ENCODE measurements around the gene IFITM5.
"Not testable (repeated sequence)": the region's sequence is repeated elsewhere in the genome, so short reads cannot be mapped to it uniquely, and the experiment has no call there.

DNA sequence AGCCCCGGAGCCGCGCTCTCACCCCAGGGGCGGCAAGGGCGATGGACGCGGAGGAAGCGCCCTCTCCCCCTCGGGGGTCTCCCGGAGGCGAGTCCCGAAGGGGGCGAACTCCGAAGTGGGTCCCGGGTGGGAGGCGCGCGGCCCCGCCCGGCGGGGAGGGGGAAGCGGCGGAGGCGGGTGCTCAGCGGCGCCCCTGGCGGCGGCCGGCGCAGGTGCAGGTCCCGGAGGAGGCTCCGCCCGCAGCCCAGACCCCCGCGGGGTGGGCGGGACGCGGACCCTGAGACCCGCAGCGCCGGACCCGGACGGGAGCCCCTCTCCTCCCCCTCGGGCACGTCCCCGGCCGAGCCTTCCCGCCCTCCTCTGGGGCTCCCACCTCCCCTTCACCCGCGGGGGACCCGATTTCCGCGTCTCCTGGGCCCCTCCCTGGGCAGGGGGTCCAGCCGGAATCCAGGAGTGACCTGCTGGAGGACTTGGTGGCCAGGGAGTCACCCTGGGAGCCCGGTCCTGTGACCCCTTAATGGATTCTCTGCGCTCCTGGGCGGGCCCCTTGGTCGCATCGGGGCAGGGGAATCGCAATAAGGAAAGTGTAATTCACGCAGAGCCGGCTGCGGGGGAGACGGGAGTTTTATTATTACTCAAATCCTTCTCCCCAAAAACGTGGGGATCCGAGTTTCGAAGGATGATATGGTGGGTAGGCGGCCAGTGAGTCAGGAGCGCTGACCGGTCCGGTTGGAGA, 11.9 kb upstream of the IFITM5 start:
- not testable (repeated sequence) for TF ChIP-seq EP300, POLR2A (IDR thresholded peaks at IDR 0.05)
- TF ChIP-seq, protein P1, sequence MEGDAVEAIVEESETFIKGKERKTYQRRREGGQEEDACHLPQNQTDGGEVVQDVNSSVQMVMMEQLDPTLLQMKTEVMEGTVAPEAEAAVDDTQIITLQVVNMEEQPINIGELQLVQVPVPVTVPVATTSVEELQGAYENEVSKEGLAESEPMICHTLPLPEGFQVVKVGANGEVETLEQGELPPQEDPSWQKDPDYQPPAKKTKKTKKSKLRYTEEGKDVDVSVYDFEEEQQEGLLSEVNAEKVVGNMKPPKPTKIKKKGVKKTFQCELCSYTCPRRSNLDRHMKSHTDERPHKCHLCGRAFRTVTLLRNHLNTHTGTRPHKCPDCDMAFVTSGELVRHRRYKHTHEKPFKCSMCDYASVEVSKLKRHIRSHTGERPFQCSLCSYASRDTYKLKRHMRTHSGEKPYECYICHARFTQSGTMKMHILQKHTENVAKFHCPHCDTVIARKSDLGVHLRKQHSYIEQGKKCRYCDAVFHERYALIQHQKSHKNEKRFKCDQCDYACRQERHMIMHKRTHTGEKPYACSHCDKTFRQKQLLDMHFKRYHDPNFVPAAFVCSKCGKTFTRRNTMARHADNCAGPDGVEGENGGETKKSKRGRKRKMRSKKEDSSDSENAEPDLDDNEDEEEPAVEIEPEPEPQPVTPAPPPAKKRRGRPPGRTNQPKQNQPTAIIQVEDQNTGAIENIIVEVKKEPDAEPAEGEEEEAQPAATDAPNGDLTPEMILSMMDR (IDR thresholded peaks at IDR 0.05) = not testable (repeated sequence)
